Parathyroid adenoma (tissue), 2 donors: ENCODE measurements around the gene GALNT8.

ENCODE experiments used
- H2AFZ ChIP-seq: fragments of 300-600 bp; sonication (generic); one replicate; pipeline ENCODE4 v1.7.0; 2017; ENCODE audit warnings: antibody characterized with exemption, mild to moderate bottlenecking
- H3K27ac ChIP-seq: fragments of 300-600 bp; sonication (generic); one replicate; pipeline ENCODE4 v1.7.0; 2017
- H3K27me3 ChIP-seq: fragments of 300-600 bp; sonication (generic); one replicate; pipeline ENCODE4 v1.7.0; 2017; ENCODE audit warnings: low read length; ENCODE audit not compliant: control insufficient read depth, insufficient read depth
- H3K36me3 ChIP-seq: fragments of 300-600 bp; sonication (generic); one replicate; pipeline ENCODE4 v1.7.0; 2017; ENCODE audit warnings: low read length; ENCODE audit not compliant: control insufficient read depth, insufficient read depth
- H3K4me1 ChIP-seq: fragments of 300-600 bp; sonication (generic); one replicate; pipeline ENCODE4 v1.7.0; 2017; ENCODE audit warnings: control low read depth
- H3K4me2 ChIP-seq: fragments of 300-600 bp; sonication (generic); one replicate; pipeline ENCODE4 v1.7.0; 2017; ENCODE audit warnings: low read length
- H3K4me3 ChIP-seq: fragments of 300-600 bp; sonication (generic); one replicate; pipeline ENCODE4 v1.7.0; 2017; ENCODE audit warnings: low read depth, low read length
- H3K79me2 ChIP-seq: fragments of 300-600 bp; sonication (generic); one replicate; pipeline ENCODE4 v1.7.0; 2017; ENCODE audit warnings: control low read depth
- H3K9ac ChIP-seq: fragments of 300-600 bp; sonication (generic); one replicate; pipeline ENCODE4 v1.7.0; 2017; ENCODE audit warnings: mild to moderate bottlenecking
- H3K9me3 ChIP-seq: fragments of 300-600 bp; sonication (generic); one replicate; pipeline ENCODE4 v1.7.0; 2017; ENCODE audit warnings: low read length; ENCODE audit not compliant: control insufficient read depth
- TF ChIP-seq, protein P1 (sequence below): fragments of 300-600 bp; sonication (generic); IDR thresholded peaks from one replicate; pipeline ENCODE4 v1.7.0; 2017; ENCODE audit warnings: antibody characterized with exemption, mild to moderate bottlenecking
- donor health status: primary hyperparathyroidism.

GALNT8 gene, protein sequence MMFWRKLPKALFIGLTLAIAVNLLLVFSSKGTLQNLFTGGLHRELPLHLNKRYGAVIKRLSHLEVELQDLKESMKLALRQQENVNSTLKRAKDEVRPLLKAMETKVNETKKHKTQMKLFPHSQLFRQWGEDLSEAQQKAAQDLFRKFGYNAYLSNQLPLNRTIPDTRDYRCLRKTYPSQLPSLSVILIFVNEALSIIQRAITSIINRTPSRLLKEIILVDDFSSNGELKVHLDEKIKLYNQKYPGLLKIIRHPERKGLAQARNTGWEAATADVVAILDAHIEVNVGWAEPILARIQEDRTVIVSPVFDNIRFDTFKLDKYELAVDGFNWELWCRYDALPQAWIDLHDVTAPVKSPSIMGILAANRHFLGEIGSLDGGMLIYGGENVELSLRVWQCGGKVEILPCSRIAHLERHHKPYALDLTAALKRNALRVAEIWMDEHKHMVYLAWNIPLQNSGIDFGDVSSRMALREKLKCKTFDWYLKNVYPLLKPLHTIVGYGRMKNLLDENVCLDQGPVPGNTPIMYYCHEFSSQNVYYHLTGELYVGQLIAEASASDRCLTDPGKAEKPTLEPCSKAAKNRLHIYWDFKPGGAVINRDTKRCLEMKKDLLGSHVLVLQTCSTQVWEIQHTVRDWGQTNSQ

DNA sequence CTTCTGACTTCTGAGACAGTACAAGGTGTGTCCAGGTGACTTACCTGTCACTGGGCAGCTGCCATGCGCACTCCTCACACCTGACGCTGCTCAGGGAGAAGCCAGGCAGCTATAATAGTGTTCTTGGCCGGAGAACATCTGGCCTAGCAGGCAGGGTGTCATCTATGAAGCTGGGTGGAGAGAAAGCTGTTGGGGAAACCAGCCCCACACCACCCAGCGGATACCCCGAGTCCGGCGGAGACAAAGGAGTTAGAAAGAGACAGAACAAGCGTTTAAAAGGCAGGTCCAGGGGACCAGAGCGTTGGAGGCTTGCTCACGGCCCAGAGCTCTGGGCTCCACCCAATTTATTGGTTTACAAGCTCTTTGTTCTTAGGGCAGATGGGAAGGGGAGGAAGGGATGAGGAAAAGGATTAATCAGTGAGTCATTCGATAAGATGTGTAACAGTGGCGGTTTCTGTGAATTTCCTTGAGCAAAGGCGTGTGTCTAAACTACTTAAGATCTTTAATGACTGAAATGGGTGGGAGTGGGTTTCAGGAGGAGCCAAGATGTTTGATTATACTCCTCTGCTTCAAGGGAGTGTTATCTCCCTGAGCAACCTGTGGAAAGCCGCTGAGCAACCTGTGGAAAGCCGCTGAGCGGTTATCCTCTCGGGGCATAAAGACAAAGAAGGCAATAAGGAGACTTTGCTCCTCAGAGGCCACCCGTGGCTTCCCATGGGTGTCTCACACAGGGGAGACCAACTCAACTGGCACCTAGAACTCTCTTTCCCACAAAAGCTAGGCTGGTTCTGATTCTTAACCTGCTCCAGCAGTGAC is at the start of gene GALNT8:
GALNT8 (plus strand) TSS at position 580 of the 816 bp plus-strand sequence. CDS start 278 bp downstream, outside the sequence.
- Histone ChIP-seq H3K27me3 (no peaks in the 10 kb centered on the region), H3K4me2 (no peak within 1 kb of the TSS), H3K79me2 (no peaks in the 10 kb centered on the region), H3K9me3 (no peaks in the 10 kb centered on the region), H3K27ac (no peak within 1 kb of the TSS), H3K4me1 (no peaks in the 10 kb centered on the region), H3K9ac (no peak within 1 kb of the TSS), H2AFZ (no peak within 1 kb of the TSS), H3K4me3 (no peak within 1 kb of the TSS), H3K36me3 (no peaks in the 10 kb centered on the region)
- TF ChIP-seq, protein P1, sequence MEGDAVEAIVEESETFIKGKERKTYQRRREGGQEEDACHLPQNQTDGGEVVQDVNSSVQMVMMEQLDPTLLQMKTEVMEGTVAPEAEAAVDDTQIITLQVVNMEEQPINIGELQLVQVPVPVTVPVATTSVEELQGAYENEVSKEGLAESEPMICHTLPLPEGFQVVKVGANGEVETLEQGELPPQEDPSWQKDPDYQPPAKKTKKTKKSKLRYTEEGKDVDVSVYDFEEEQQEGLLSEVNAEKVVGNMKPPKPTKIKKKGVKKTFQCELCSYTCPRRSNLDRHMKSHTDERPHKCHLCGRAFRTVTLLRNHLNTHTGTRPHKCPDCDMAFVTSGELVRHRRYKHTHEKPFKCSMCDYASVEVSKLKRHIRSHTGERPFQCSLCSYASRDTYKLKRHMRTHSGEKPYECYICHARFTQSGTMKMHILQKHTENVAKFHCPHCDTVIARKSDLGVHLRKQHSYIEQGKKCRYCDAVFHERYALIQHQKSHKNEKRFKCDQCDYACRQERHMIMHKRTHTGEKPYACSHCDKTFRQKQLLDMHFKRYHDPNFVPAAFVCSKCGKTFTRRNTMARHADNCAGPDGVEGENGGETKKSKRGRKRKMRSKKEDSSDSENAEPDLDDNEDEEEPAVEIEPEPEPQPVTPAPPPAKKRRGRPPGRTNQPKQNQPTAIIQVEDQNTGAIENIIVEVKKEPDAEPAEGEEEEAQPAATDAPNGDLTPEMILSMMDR = no peak

DNA sequence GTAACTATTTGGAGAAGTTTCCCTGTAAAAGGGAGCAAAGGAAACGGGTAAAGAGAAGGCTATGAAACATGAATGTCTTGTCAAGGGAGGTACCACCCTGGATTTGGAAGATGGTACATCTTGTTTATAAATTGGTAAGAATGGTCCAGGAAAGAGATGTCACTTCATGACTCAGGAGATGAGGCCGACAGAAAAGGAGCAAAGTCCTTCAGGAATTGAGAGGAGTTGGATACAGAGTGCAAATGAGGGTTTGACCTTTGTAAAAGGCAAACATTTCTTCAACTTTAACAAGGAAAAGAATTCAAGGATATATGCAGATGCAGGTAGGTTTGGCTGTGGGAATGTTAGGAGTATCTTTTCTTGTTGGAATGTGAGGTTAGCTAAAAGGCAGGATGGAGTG is 40.5 kb upstream of the GALNT8 start:
- Histone ChIP-seq H3K36me3 (no peaks in the 10 kb centered on the region), H3K79me2 (no peaks in the 10 kb centered on the region), H3K27me3 (no peaks in the 10 kb centered on the region), H3K4me2 (no peak overlapping the region), H3K4me1 (no peaks in the 10 kb centered on the region), H3K4me3 (no peak overlapping the region), H3K9ac (no peak overlapping the region), H3K27ac (no peak overlapping the region), H3K9me3 (no peaks in the 10 kb centered on the region), H2AFZ (no peak overlapping the region)
- TF ChIP-seq, protein P1 = no peak

DNA sequence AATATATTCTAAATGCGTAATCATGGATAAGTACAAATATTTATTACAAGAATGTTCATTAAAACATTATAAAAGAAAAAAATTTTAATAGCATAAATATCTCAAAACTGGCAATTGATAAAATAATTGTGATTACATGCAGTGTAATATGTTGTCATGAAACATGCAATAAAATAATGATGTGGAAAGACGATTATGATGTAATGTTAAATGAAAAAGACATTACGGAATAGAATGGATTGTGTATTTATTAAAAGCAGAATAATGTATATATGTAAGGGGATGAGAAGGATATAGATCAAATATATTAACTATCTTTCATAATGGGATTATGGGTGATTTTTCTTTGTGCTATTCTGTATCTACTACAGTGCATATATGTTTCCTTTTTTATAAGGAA is 38.5 kb upstream of the GALNT8 start:
- Histone ChIP-seq H3K79me2 (no peaks in the 10 kb centered on the region), H3K4me2 (no peak overlapping the region), H3K27ac (no peak overlapping the region), H3K4me1 (no peaks in the 10 kb centered on the region), H3K9ac (no peak overlapping the region), H3K4me3 (no peak overlapping the region), H3K9me3 (no peaks in the 10 kb centered on the region), H3K36me3 (no peaks in the 10 kb centered on the region), H2AFZ (no peak overlapping the region), H3K27me3 (no peaks in the 10 kb centered on the region)
- TF ChIP-seq, protein P1 = no peak

DNA sequence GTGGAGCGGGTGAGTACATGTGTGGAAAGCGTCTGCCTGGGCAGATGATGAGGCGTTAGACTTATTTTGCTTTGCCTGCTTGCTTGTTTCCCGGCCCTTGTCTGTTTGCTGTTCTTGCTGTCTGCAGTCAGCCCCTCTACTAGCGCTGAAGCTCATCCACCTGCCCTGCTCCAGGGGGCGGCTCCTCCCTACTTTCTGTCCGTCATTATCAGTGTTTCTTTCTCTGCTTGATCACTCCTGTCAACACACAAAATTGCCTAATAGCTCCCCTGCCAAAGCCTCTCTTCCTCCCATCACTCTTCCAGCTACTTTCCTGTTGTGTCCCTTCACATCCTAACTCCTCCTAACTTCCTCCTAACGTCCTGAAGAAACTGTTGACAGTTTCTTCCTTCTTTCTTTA is 34.9 kb upstream of the GALNT8 start:
- no peaks in the 10 kb centered on the region for H3K36me3 ChIP-seq
- TF ChIP-seq, protein P1 = no peak

More for the DNA sequence above, 34.9 kb upstream of the GALNT8 start:
- H3K4me3 ChIP-seq = no peak overlapping the region
- no peaks in the 10 kb centered on the region for H3K9me3 ChIP-seq
- H3K9ac ChIP-seq = no peak overlapping the region
- H3K4me2 ChIP-seq = no peak overlapping the region
- H3K27me3 ChIP-seq = no peaks in the 10 kb centered on the region
- H3K79me2 ChIP-seq = no peaks in the 10 kb centered on the region
- H3K27ac ChIP-seq = no peak overlapping the region
- H2AFZ ChIP-seq = no peak overlapping the region
- H3K4me1 ChIP-seq = no peaks in the 10 kb centered on the region
